ENCODE results near the gene PTPRB.

The PTPRB gene

DNA sequence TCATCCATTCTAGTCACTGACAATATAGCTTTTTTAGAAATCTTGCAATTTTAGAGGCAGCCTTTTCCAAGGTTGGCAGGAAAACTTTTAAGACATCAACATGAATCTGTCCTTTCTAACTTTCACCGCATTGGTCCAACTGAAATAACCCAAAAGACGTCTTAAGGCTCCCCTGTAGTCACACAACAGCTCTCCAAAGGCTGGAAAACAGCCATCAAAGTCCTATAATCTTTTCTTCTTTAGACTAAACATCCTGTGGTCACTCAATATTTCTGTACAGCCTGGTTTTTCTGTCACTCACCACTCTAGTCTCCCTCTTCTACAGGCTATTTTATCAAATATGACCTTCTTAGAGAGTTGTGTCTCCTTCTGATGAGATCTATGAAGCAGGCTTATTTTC, 4.5 kb upstream of the PTPRB start:
- DNase-seq = no peak

DNA sequence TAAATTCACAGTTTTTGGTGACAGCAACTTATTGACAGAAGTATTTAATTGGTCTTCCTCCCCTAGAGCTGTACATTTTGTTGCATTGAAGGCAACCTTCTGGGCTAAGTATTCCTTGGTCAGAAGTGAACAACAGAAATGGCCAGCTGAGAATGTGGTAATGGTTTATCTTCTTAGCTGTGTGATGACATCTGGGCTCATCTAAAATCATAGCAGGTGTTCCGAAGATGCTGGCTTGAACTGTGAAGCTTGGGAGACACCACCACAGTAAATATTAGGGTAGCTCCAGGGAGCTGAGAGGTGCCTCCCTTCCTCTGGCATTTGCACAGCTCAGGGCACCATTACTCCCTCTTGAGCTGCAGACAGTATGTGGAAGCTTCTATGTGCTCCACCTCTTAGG, 3.7 kb upstream of the PTPRB start:
- DNase-seq = no peak

DNA sequence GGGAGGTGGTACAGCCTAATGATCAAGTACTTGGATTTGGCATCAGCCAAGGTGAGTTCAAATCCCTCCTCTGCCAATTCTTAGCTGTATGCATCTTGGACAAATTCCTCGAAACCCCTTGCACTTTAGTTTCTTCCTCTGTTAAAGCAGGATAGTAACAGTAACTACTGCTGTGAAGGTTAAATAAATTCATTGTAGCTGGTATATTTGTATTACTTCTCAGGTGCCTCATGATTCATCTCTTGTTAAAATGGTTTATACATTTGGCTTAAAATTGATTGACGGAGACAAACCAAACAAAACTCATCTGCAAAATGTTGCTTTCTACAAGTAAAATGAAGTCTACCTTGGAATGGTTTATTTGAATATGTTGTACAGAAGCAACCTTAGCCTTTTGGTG, 2.3 kb upstream of the PTPRB start:
- no peak for DNase-seq

DNA sequence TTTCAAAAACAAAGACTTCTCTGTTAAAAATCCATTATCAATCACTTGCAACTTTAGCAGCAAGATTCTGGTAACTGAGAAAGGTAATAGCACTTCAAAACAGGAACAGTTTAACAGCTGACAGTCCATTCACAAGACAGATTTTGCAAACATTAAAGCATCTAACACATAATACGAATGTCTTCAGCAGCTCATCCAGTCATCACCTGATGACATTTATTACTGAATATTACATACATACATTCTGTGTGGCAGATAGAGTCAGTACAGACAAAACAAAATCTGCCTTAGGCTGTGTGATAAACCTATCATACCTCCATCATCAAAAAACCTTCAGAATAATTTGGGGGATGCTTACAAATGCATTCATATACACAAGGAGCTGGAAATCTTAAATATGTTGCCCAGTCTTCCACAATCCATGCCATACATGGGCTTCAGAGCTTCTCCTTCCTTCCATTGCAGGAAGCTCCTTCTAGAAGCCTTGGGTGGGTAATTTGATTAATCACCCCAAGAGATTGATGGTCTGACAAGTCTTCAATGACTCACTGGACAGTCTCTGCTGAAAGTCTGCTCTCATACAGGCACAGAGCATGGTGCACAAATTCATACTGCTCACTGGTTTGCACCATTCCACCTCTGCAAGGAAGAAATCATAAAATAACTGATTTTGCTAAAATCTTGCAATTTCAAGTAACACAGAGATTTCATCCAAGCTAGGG, 1.6 kb upstream of the PTPRB start:
- DNase-seq = no peak

DNA sequence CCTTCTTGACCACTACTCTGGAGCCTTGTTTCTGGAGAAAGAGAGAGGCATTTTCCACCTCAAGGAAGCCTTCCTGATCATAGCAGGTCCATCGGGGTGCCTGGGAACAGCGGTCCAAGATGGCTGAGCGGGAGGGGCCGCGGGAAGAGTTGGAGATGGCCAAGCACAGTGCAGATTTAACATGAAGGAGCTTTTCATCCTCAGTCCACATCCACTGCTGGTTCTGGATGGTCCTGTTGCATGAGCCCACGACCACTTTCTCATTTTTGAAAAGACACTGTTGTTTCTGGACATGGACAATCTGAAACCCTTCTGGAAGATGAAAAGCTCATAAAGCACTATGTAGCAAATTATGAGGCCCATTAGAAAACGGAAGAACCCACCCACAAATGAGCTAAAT, 1.5 kb downstream of the PTPRB start:
- DNase-seq = no peak

DNA sequence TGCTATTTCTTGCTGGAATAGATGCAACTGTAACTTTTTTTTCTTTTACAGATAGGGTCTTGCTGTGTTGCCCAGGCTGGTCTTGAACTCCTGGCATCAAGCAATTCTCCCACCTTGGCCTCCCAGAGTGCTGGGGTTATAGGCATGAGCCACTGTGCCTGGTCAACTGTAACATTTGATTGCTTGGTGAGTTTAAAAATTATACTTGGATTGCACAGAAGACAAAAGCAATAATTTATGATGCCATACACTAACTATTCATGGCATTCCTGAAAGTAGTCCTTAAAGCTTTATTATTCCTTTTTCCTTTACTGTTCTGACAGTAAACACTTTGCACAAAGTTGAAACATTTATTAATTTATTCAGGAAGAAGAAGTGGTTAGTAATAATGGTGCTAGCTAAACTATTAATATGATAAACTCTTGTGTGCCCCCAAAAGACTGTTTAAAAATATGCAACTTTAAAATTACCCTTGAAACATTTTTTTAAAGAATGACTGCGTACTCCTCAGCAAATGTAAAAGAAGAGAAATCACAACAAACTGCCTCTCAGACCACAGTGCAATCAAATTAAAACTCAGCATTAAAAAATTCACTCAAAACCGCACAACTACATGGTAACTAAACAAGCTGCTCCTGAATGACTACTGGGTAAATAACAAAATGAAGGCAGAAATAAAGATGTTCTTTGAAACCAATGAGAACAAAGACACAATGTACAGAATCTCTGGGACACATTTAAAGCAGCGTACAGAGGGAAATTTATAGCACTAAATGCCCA, 8.3 kb downstream of the PTPRB start:
- no peak for DNase-seq

DNA sequence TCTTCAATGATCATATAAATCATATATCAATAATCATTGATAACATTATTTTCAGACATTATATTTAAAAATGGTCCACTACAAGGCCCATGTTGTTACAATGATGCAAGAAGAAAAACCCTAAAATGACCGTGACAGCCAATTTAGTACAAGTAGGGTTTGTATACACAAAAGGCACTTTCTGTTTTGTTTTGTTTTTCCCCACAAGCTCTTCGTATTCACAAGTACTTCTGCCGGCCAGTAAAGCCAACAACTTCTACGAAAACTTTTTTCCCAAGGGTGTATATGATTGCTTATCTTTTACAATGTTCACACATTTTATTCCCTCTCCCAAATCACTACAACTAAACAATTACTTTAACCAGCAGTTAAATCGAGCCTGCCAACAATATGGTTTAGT, 9.6 kb downstream of the PTPRB start:
- no peak for DNase-seq

DNA sequence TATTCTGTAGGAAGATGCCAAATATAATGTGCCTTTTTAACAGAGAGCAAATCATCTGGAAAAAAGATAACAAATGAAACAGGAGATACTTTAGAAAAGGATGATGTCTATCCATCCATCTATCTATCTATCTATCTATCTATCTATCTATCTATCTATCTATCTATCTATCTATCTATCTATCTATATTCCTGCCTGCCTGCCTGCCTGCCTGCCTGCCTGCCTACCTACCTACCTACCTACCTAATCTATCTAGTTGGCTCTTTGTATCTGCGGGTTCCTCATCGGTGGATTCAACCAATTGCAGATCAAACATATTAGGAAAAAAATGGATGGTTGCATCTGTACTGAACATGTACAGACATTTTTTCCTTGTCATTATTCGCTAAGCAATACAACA, 11.0 kb downstream of the PTPRB start:
- DNase-seq = no peak

DNA sequence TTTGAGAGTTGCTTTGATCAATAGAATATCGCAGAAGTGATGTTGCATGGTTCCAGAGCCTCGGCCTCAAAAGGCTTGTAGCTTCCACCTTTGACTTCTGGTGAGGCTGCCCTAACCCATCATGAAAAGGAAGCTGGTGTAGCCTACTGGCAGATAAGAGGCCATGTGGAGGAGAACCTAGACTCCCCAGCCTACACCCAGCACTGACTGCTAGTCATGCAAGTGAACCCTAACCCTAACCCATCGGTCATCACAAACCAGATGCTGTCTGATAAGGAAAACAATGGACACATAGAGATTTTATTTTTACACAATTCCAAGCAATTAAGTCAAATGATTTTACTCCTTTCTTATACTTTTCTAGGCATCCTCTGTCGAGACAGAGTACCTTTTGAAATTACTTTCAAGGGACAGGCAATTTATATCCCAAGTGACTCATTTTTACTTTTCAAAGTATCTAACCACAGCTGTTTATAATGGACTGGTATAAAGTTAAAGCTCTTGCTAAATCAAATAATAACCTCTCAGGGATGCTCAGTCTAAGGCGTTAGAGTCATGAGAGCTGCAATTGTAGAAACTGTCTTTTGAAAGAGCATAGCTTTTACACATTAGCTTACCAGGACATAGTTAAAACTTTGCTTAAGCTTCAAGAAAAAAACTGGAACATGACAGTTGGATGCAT, 17.6 kb downstream of the PTPRB start:
- no peak for DNase-seq

DNA sequence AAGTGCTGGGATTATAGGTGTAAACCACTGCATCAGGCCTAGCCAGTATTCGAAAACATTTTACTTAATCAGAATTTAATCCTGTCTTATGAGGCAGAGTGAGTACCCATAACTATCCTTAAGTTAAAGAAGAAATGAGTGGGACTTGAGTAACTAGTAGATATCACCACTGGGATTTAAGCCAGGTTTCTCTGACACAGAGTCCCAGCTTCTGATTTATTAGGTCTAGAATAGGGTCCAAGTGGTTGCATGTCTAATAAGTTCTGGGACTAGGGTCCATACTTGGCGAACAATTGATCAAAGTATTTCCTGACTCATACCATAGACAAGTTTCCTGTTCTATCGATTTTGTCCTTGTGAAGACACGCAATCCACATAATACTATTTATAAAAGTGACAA, 18.9 kb downstream of the PTPRB start:
- DNase-seq = no peak

DNA sequence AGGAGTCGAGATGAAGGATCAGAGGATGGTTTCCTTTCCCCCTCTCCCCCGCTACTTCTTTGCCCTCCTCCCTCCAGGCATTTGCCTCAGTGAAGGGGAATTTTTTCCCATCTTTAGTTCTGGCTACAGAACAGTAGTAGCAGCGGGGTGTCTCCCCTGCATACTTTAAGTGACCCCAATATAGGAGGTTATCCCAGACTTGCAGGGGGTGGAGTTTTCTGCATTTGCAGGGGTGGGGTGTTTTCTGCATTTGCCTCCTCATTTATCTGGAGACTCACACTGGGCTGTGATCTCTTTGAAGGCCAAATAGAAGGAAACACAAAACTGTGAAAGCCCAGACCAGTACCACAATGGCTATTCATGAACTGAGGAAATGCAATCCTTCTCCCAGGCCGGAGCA, 19.8 kb downstream of the PTPRB start:
- no peak for DNase-seq

DNA sequence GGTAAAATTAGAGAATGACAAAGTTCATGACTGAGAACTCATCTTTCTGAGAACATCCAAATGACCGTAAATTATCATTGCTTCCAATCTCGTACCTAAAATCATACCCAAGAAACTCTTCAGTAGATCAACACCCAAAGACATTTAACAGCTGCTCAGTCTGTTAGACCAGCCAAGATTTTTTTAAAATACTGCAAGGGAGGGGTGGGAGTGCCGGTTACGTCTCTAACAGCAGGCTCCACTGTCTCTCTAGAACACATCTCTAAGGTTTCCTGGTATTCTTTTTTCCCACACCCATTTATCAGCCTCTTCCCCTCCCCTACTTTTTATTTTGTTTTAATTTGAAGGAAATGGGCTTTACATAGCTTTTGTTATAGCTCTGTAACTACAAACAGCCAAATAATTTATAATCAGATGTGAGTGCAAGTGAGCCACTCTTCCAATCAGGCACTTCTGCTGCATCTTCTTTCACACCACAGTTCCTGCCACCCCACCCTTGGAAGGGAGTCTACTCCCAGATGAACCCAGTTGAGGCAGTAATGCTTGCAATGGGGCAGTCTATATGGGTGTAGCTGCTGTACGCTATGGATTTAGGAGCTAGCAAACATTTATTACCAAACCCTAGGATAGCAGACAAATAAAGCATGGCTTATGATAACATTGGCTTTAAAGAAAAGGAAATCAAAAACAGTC, 21.9 kb downstream of the PTPRB start:
- DNase-seq = no peak

DNA sequence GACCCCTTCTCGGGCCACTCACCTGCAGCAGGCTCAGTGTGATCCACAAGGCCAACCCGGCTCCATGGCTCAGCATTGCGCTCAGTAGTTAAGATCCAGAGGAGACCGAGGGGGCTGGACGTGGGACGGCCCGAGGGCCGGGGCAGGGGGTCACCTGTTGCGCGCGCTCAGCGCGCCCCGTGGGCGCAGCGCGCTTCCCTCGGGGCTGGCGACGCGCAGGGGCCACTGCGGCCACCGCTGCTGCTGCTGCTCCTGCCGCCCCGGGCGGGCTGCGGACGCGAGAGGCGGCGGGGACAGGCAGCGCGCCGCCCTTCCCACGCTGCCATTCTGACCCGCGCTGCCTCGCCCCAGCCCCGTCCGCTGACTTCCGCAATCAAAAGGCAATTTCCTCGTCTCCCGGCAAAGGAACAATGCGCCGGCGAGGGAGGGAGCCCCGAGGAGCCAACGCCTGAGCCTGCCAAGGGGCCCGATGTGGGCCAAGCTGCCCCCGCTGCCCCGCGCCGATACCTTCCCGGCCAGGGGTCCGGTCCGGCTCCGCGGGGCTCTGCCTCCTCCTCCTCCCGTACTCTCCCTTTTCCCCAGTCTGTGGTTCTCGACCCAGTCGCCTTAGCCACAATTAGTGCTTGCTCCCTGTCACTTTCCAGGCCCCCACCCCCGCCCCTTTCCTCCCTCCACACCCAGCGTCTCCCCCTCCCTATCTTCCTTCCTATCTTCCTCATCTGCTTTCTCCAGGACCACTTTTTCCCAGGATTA, 27.3 kb downstream of the PTPRB start:
- DNase-seq = no peak

DNA sequence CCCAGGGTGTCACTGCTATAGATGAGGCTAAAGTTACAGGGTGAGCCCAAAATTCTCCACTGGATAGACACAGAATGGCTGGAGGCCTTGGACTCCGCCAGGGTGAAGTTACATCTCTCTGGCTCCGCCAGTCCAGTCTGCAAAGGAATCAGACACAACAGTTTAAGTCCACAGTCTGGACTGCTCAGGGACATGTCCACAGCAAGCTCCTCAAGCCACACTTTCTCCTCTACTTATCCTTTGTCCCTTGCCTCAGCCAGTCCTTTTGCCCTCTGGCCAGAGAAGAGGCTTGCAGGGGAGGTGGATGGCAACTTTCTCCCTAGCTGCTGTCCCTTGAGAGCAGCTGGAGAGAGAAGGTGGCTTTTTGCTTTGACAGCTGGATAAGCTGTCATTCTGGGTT, 28.0 kb downstream of the PTPRB start:
- DNase-seq = no peak

DNA sequence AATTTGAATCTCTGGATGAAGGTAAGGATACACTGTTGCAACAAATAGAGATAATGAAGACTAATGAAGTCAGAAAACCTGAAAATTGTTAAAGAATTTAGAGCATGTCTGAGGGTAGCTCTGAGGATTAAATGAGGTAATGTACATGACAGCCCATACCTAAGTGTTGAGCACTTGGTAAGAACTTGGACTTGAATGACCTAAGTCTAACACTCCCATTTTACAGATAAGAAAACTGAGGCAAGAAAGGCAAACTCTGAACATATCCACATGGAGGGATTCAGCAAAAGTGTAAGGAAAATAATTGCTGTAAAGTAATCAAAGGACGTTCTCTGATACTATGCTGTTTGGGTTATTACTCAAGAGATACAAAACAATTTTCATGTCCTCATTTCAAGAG, 29.0 kb downstream of the PTPRB start:
- DNase-seq = no peak

DNA sequence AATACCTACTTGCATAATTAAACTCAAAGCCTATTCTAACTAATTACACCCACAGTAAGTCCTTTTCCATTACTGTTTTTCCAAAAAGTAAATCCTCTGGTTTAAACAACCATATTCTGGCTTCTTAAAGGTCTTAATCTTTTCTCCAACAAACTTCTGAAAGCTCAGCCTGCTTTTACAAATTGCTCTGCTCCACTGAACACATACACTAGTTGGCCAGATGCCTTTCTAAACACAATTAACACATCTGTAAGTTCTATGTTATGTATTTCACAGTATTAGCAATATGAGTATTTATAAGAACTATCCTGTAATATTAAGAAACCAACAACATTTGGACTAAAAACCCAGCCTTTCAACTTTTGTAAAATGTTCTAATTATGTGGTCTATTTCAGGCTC, 30.1 kb downstream of the PTPRB start:
- no peak for DNase-seq

DNA sequence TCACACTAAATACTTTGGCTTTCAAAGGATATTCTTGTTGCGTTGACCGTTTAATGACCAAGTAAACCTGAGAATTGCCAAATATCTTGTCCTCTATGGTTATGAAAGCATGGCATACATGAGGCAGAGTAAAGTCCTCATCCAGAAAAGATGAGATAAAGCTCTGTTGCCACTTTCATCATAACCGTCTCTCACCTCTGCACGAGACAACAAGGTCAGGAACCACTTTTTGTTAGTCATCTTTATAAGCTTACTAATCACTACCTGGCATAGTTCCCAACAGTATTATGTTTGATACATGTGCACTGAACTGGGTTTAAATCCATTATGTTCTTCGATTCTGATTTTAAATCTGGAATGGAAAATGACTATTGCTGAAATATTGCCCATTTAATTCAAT, 31.3 kb downstream of the PTPRB start:
- DNase-seq = no peak

DNA sequence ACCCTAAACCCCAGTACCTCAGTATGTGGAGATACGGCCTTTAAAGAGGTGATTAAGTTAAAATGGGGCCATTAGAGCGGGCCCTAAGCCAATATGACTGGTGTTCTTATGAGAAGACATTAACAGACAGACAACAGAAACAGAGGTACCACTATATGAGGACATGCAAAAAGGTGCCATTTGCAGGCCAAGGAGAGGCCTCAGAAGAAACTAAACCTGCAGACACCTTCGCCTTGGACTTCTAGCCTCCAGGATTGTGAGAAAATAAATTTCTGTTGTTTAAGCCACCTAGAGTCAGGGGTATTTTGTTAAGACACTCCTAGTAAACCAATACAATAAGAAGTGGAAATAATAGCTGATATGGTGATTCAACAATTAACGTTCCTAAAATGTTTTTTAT, 32.6 kb downstream of the PTPRB start:
- no peak for DNase-seq

DNA sequence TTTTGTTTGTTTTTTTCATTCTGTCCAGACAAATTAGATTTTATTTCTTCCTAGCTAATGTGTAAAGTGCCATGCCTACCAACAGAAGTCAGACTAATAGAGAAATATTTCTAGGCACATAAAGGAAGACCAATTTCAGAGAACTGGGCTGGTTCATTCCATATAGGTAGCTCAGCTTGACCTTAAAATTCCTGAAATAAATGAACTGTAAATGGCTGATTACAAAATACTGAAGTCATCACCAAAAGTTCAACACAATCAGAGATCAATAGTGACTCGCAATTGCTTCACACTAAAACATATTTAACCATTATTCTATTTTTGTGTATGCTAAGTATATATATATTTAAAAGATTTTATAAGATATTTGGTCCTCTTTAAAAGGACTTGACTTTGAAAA, 34.2 kb downstream of the PTPRB start:
- DNase-seq = no peak

DNA sequence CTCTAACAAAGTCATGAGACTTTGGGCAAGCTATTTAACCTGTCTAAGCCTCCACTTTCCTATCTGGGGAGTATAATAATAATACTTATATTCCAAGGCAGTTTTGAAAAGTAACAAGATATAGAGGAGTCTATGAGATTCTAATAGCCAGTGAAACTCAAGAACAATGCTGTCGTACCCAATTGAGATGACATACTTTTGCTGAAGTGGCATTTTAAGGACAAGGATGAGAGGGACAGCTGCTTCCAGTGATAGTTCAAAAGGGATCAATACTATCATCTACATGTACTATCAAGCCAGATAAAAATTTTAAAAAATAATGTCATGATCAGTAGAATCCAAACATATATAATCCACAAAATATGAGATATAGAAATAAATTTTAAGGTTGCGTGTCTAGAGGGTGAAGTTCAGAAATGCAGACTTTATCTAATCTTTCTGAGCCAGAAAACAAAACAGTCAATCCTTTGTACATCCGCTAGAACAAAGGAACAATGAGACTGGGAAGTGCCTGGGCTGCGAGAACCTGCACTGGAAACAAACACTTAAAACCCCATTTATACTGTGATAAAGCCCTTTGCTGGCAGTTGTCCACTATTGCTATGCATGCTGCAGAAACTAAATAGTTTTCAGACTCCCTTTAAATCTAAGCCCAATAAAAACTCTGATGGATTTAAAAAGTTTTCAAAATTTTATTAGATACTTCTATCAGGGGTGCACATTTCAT, 38.6 kb downstream of the PTPRB start:
- DNase-seq = no peak

DNA sequence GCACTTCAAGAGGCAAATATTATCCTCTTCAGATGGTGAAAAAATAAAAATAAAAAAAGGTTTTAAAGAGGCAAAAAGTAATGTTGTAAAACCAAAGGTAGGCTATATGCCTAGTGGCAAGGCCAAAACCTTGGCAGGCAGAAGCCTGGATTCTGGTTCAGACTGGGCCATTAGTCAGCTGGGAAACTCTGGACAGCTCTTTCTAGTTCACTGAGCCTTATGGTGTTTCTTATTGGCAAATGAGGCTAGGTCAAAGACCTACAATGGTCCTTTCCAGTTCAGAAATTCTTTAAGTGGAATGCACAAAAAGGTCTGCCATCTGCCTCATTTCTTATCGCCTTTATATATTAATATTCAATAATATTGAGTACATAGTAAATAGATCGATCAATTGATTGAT, 44.6 kb downstream of the PTPRB start:
- no peak for DNase-seq

Measured in cortex of kidney (tissue), 1 donor.